NCI-H2196 (cell line): ENCODE results near the gene DYRK1A.
"Not testable (repeated sequence)": the region's sequence is repeated elsewhere in the genome, so short reads cannot be mapped to it uniquely, and the experiment has no call there.

Experiments
- DNase-seq: peaks from one replicate; lab custom pipeline; 2025; ENCODE audit not compliant: unreplicated experiment; lab: John Stamatoyannopoulos, UW

The DYRK1A gene

GRCh38 chr21:37546949-37547614 is 180.5 kb downstream of the DYRK1A start:
- DNase-seq, result no peak

- no peak for DNase-seq
These were observed 181.1 kb downstream of the DYRK1A start for GRCh38 chr21:37547615-37548200.

DNA sequence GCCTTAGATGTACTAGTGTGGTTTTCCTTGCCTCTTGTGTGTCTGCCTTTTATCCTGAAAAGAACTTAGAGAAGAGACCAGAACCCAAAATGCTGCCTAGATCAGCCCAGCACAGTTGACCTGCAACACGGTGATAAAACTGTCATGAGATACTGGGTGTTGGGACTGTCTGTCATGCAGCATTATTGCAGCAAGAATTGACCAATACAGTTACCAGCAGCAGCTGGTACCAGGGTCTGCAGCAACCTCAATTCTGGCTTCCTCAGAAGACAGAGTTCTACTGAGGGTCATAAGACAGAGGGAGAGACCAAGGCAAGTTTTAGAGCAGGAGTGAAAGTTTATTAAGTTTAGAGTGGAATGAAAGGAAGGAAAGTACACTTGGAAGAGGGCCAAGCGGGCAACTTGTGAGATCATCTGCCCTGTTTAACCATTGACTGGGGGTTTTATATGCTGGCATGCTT is 182.0 kb downstream of the DYRK1A start:
- no peak for DNase-seq

DNA sequence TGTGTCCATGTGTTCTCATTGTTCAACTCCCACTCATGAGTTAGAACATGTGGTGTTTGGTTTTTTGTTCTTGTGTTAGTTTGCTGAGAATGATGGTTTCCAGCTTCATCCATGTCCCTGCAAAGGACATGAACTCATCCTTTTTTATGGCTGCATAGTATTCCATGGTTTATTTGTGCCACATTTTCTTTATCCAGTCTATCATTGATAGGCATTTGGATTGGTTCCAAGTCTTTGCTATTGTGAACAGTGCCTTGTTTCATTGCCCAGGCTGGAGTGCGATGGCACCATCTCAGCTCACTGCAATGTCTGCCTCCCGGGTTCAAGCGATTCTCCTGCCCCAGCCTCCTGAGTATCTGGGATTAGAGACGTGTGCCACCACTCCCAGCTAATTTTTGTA is 183.2 kb downstream of the DYRK1A start:
- DNase-seq, result not testable (repeated sequence)

DNA sequence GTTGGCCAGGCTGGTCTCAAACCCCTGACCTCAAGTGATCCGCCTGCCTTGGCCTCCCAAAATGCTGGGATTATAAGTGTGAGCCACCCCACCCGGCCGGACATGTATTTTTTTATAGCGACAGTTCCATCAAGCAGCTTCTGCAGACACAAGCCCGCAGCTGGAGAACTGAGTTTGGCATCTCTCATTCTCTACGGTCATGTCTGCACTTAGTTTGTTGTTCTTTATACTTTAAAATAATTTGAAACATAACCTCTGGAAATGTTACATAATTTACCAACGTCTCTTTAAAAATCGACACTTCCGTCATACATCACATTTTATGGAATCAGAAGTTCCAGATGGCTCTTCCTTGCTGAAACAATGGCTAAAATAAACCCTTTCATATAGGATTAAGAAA is 183.6 kb downstream of the DYRK1A start:
- DNase-seq, result no peak

DNA sequence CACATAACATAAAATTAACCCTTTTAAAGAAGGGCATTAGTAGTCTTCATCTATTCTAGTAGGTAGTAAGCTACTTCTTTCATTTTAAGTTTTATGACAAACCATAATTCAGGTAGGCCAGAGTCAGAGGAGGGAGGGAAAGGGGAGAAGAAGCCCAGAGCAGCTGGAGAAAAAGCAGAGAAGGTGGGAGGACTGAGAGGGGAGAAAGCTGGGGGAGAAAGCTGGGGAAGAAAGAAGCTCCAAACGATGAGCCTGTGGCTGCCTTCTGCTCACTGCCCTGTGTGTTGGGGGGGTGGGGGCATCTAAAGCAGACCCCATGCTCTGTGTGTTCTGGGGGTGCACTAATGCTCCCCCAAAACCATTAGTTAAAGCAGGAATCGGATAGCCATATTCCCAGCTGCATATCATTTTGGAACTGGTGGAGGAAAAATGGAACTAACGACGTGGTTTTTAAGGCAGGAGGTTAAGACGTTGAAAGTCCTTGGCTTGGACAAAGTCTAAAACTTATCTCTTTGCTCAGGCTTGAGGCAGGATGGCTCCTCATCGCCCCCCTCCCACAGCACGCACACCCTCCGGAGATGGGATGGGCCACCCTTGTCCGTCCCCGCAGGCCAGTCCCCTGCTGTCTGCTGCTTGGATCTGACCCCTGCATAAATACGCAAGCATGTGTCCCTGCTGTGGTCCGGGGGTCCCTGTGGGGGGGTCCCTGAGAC is 184.2 kb downstream of the DYRK1A start:
- no peak for DNase-seq

GRCh38 chr21:37551331-37551992 is 184.9 kb downstream of the DYRK1A start:
- no peak for DNase-seq

GRCh38 chr21:37551993-37552355 is 185.4 kb downstream of the DYRK1A start:
- DNase-seq, result no peak

DNA sequence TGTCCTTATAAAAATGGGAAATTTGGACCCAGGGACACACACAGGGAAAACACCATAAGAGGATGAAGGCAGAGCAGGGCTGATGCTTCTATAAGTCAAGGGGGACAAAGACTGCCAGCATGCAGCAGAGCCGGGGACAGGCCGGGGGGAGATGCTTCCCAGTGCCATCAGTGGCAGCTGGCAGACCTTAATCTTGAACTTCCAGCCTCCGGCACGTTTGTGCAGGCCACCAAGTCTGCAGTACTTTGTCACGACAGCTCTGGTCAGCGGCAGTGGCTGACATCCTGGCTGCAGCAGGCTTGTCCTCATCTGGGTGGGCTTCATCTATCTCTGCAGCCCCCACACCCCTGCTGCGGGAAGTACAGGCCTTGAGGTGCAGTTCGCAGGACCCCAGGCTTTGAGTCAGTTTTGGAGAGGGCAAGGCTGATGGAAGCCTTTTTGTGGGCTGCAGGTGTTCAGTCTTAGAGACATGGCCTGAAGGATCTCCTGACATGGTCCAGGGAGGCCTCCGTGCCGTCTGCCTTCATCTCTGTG is 186.0 kb downstream of the DYRK1A start:
- no peak for DNase-seq

- DNase-seq, result no peak
These were observed 186.5 kb downstream of the DYRK1A start for GRCh38 chr21:37553078-37553481.

- DNase-seq, result no peak
These were observed 188.2 kb downstream of the DYRK1A start for GRCh38 chr21:37554661-37555379.

- no peak for DNase-seq
These were observed 189.2 kb downstream of the DYRK1A start for GRCh38 chr21:37555672-37556261.

GRCh38 chr21:37557261-37557950 is 190.8 kb downstream of the DYRK1A start:
- no peak for DNase-seq

DNA sequence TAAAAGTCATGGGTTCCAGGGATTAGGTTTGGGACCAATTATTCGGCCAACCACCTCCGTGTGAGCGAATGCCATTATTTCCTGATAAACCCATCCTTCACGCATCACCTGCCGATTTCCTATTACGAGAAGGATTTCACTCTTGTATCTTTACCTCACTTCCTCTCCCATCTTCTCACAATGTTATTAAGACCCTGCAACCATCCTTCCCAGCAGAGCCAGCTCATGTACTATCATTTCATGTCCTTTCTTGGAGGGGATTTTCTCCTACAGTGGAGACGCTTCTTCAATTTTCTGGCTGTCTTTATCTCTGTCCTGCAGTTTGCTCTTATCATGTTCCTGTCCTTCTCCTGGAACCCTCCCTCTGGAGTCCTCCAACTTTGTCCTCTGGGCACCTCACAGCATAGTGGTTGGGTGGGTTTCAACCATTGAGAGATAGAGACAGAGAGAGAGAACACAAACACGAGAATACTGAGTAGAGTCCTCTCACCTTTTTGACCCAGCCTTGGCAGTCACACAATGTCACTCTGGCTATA is 192.2 kb downstream of the DYRK1A start:
- DNase-seq, result no peak

- no peak for DNase-seq
These were observed 193.8 kb downstream of the DYRK1A start for GRCh38 chr21:37560385-37560784.

DNA sequence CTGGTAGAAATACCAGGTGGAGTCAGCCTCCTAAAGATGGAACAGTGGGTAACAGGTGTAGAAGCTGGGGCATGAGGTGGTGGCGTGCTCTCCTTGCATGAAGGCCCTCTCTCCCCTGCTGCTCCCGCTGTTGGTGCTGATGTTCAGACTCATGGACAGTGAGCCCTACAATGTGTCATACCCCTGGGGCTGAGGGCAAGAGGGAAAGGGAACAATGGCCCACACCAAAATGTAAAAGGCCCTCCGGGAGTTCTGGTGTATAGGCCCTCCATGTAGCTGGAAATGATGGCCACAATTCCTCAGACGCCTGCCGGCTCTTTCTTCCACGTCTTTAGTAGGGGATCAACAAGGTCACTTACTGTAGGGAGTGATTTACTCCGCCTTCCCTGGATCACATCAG is 194.9 kb downstream of the DYRK1A start:
- no peak for DNase-seq

DNA sequence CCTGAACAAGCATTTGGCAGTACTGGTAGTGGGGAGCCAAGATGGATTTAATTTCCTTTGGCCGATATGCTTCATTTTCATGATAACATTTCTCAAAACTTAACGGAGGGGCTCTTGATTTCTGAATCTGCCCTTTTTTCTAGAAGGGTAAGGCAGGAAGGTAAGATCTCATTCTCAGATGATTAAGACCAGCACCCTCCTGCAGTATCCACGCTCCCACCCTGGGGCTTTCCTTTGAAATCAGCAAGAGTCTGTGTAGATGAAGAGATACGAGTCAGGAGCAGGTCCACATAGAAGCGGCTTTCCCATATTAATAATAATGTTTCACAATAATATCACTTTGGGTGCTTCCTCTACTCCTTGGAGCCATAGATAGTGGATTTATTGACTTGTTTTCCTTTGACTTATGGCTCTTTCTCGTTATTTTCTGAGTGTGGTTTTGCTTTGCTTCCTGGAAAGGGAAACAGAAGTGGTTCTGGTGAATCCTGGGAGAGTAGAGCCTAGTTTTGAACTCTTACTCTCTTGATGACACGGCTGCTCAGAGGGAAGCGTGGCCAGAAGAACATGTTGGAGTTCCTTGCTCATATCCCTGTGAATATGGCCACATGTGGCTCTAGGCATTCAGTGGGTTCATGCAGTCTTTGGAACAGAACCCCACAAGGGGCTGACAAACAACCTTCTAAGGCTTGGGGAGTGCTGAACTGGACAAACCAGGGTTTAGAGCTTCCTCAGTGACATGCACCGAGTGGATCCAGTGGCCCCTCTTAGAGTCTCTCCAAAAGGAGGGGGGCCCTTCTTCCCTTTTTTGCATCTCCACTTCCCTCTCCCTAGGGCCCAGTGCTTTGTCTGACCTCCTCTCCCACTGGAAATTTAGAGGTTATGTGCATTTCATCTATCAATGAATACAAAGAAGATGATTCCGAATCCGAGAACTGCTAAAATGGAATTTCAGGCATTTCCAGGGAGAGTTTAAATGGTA is 195.7 kb downstream of the DYRK1A start:
- no peak for DNase-seq

GRCh38 chr21:37562920-37563640 is 196.5 kb downstream of the DYRK1A start:
- peak; percentile 47 for DNase-seq
